ENCODE measurements around the gene CDC42BPB. TPM values are rescaled to one million over a fixed set of nuclear protein-coding genes. Genes with fewer than 3 reads are reported as not detected.

Gene CDC42BPB
- total and polyA plus RNA-seq, 2 of the 4 experiments (the other 2 are of a cell fraction): 49.1 to 81.4 TPM

DNA sequence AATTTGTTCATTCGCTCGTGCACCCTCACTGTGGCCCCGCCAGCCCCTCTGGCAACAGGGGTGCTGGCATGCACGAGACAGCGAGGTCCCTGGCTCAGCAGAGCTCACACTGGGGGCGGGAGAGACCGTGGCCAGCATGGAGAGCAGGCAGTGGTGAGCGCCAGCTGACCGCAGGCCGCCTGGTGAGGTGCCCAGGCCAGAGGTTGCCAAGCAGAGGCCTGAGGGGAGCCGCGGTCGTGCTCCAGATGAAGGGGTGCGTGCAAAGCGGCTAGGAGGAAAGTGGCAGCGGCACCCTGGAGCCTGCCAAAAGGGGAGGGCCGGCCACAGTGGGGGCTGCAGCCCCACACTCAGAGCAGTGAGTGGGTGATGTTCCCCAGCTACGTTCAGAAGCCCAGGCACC is 56.1 kb downstream of the CDC42BPB start:
- Histone ChIP-seq H4K20me1 (ENCODE audit: insufficient read depth, low read length) (peaks cover 23% of the 10 kb centered on the region), H3K4me2 (ENCODE audit: low read depth, low read length) (no peak overlapping the region), H4K8ac (ENCODE audit: low read depth in 2 of 2, low read length in 2 of 2) (no peak overlapping the region), H3K23ac (ENCODE audit: low read depth, low read length) (no peak overlapping the region), H3K4me1 (ENCODE audit: control insufficient read depth, insufficient read depth, low read length) (peaks cover 3% of the 10 kb centered on the region; the same call in 1 of the 2 replicates), H3K9ac (ENCODE audit: low read depth, low read length) (no peak overlapping the region), H2BK20ac (ENCODE audit: low read depth, low read length) (no peak overlapping the region), H3K4me3 (ENCODE audit: insufficient read depth, low read depth, low read length) (no peak overlapping the region), H3K9me3 (ENCODE audit: control insufficient read depth, insufficient read depth, low read length) (no peaks in the 10 kb centered on the region), H3K18ac (ENCODE audit: low read depth, low read length) (no peak overlapping the region), H2BK15ac (ENCODE audit: low read depth, low read length) (no peak overlapping the region), H3K9me1 (ENCODE audit: insufficient read depth, low read length) (peaks cover 10% of the 10 kb centered on the region; the same call in 1 of the 2 replicates), H3K14ac (replicated peaks; ENCODE audit: low read depth, low read length) (no peak overlapping the region), H3K4ac (ENCODE audit: low read depth, low read length) (no peak overlapping the region), H4K5ac (ENCODE audit: low read depth, low read length) (no peak overlapping the region), H2AK5ac (ENCODE audit: low read depth, low read length) (no peak overlapping the region), H3K27me3 (ENCODE audit: control insufficient read depth, insufficient read depth, low read length) (no peaks in the 10 kb centered on the region), H2AK9ac (replicated peaks; ENCODE audit: low read depth, low read length, poor library complexity) (no peak overlapping the region), H3K79me1 (ENCODE audit: low read depth in 1 of 2, low read length in 2 of 2) (peaks cover 31 to 81% of the 10 kb centered on the region in 2 experiments), H3K27ac (ENCODE audit: insufficient read depth, low read length) (no peak overlapping the region), H3K36me3 (ENCODE audit: control insufficient read depth, insufficient read depth, low read length) (peaks cover 44% of the 10 kb centered on the region), H3K56ac (ENCODE audit: extremely low read depth, insufficient read depth, low read length) (no peak overlapping the region), H2BK120ac (ENCODE audit: low read depth, low read length) (no peak overlapping the region), H2BK5ac (ENCODE audit: low read depth, low read length, poor library complexity, severe bottlenecking) (no peak overlapping the region), H2AFZ (replicated peaks; ENCODE audit: low read length, poor library complexity) (no peak overlapping the region), H4K91ac (ENCODE audit: insufficient read depth, low read depth, low read length) (no peak overlapping the region)
- WGBS, 2 experiments (ENCODE audit: extremely low coverage in 2 of 2, insufficient read length in 1 of 2): 92% methylated on average over 7 of the region's 18 CpGs; no CpG with 5 or more reads in 1 of the 2 experiments
- dilution Hi-C loops (cut with HindIII; ENCODE audit: low sequenced_read_pairs, unreplicated experiment): no loop called here
- CTCF ChIA-PET: no interaction called here
- in situ Hi-C loops (cut with MboI; ENCODE audit: low sequenced_read_pairs): no loop called here
- POLR2A ChIA-PET (ENCODE audit: unreplicated experiment): no interaction called here
- no peak for DNase-seq
- no TSS peak for BruUV-seq (replicated peaks)
- TF ChIP-seq, protein P1, sequence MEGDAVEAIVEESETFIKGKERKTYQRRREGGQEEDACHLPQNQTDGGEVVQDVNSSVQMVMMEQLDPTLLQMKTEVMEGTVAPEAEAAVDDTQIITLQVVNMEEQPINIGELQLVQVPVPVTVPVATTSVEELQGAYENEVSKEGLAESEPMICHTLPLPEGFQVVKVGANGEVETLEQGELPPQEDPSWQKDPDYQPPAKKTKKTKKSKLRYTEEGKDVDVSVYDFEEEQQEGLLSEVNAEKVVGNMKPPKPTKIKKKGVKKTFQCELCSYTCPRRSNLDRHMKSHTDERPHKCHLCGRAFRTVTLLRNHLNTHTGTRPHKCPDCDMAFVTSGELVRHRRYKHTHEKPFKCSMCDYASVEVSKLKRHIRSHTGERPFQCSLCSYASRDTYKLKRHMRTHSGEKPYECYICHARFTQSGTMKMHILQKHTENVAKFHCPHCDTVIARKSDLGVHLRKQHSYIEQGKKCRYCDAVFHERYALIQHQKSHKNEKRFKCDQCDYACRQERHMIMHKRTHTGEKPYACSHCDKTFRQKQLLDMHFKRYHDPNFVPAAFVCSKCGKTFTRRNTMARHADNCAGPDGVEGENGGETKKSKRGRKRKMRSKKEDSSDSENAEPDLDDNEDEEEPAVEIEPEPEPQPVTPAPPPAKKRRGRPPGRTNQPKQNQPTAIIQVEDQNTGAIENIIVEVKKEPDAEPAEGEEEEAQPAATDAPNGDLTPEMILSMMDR (conservative IDR thresholded peaks at IDR 0.05; ENCODE audit: low read depth, low read length): no peak
- TF ChIP-seq FOS (IDR thresholded peaks at IDR 0.05; ENCODE audit: low read depth, low read length) (no peak), MAFK (IDR thresholded peaks at IDR 0.05; ENCODE audit: low read depth, low read length) (no peak), BHLHE40 (IDR thresholded peaks at IDR 0.05; ENCODE audit: low read depth, low read length) (no peak), MAZ (IDR thresholded peaks at IDR 0.05; ENCODE audit: borderline replicate concordance, low read depth, low read length) (no peak), CHD1 (IDR thresholded peaks at IDR 0.05; ENCODE audit: low read depth, low read length) (no peak), NFE2L2 (IDR thresholded peaks at IDR 0.05; ENCODE audit: low read depth, low read length) (no peak), POLR2A (IDR thresholded peaks at IDR 0.05; ENCODE audit: low read depth, low read length) (no peak), RFX5 (IDR thresholded peaks at IDR 0.05; ENCODE audit: low read depth, low read length) (no peak), RCOR1 (IDR thresholded peaks at IDR 0.05; ENCODE audit: insufficient replicate concordance, low read length) (no peak), CEBPB (IDR thresholded peaks at IDR 0.05; ENCODE audit: low read depth, low read length) (no peak), SMC3 (IDR thresholded peaks at IDR 0.05; ENCODE audit: low read depth, low read length) (no peak), MXI1 (IDR thresholded peaks at IDR 0.05; ENCODE audit: borderline replicate concordance, low read depth, low read length) (no peak), RAD21 (IDR thresholded peaks at IDR 0.05; ENCODE audit: low read length) (no peak)
- TF ChIP-seq, protein P2, sequence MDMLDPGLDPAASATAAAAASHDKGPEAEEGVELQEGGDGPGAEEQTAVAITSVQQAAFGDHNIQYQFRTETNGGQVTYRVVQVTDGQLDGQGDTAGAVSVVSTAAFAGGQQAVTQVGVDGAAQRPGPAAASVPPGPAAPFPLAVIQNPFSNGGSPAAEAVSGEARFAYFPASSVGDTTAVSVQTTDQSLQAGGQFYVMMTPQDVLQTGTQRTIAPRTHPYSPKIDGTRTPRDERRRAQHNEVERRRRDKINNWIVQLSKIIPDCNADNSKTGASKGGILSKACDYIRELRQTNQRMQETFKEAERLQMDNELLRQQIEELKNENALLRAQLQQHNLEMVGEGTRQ (IDR thresholded peaks at IDR 0.05; ENCODE audit: low read depth, low read length): no peak
- intact Hi-C loops (cut with micrococcal nuclease): no loop called here
- ATAC-seq (ENCODE audit: low read depth): no peak
